NCI-H2196 (cell line): ENCODE results near the gene CMYA5.
"Not testable (repeated sequence)": the region's sequence is repeated elsewhere in the genome, so short reads cannot be mapped to it uniquely, and the experiment has no call there.

ENCODE experiments used
- DNase-seq: peaks from one replicate; lab custom pipeline; 2025; ENCODE audit not compliant: unreplicated experiment; lab: John Stamatoyannopoulos, UW

CMYA5 gene

GRCh38 chr5:79689541-79690466 lies at the start of gene CMYA5:
CMYA5 (plus strand) TSS chr5:79689836; CDS start chr5:79689908, 72 bp downstream.
- DNase-seq: no peak

GRCh38 chr5:79640571-79641055 lies 49.0 kb upstream of the CMYA5 start:
- no peak for DNase-seq

GRCh38 chr5:79641414-79641813 lies 48.2 kb upstream of the CMYA5 start:
- no peak for DNase-seq

- DNase-seq: no peak
Observed at GRCh38 chr5:79642210-79642609, 47.4 kb upstream of the CMYA5 start.

GRCh38 chr5:79653843-79654242 lies 35.8 kb upstream of the CMYA5 start:
- no peak for DNase-seq

GRCh38 chr5:79663212-79663611 lies 26.4 kb upstream of the CMYA5 start:
- DNase-seq: no peak

GRCh38 chr5:79666758-79667157 lies 22.9 kb upstream of the CMYA5 start:
- no peak for DNase-seq

GRCh38 chr5:79672392-79672791 lies 17.2 kb upstream of the CMYA5 start:
- no peak for DNase-seq

- DNase-seq: not testable (repeated sequence)
Observed at GRCh38 chr5:79676354-79676753, 13.3 kb upstream of the CMYA5 start.

- not testable (repeated sequence) for DNase-seq
Observed at GRCh38 chr5:79682102-79682501, 7.5 kb upstream of the CMYA5 start.

GRCh38 chr5:79684782-79685181 lies 4.9 kb upstream of the CMYA5 start:
- no peak for DNase-seq

GRCh38 chr5:79685627-79686026 lies 4.0 kb upstream of the CMYA5 start:
- no peak for DNase-seq

GRCh38 chr5:79686799-79687198 lies 2.8 kb upstream of the CMYA5 start:
- no peak for DNase-seq

GRCh38 chr5:79687889-79688288 lies 1.7 kb upstream of the CMYA5 start:
- no peak for DNase-seq

GRCh38 chr5:79691007-79691406 lies 1.4 kb downstream of the CMYA5 start:
- no peak for DNase-seq

GRCh38 chr5:79692596-79692995 lies 3.0 kb downstream of the CMYA5 start:
- DNase-seq: peak; percentile 18

GRCh38 chr5:79694183-79694582 lies 4.5 kb downstream of the CMYA5 start:
- no peak for DNase-seq

- DNase-seq: peak; percentile 8
Observed at GRCh38 chr5:79694652-79695051, 5.0 kb downstream of the CMYA5 start.

- DNase-seq: no peak
Observed at GRCh38 chr5:79695526-79695925, 5.9 kb downstream of the CMYA5 start.

- no peak for DNase-seq
Observed at GRCh38 chr5:79697222-79698170, 7.9 kb downstream of the CMYA5 start.

GRCh38 chr5:79699763-79700400 lies 10.2 kb downstream of the CMYA5 start:
- no peak for DNase-seq
